Measurements from ENCODE around the gene GID4. TPM values are rescaled to one million over a fixed set of nuclear protein-coding genes. Genes with fewer than 3 reads are reported as not detected.

The GID4 gene
- total RNA-seq, 6 experiments from 2014 or later: 4.8 to 6.1 (median 5.3) TPM

DNA sequence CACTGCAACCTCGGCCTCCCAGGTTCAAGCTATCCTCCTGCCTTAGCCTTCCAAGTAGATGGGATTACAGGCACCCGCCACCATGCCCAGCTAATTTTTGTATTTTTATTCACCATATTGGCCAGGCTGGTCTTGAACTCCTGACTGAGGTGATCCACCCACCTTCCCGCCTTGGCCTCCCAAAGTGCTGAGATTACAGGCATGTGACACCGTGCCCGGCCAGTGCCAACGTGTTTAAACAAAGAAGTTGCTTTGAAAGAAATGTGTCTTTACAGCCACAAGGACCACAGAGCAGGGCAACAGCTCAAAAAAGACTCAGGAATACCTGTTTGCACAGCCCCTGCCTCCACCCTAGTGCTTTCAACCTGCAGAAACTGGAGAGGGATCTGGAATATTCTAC lies 25.2 kb upstream of the GID4 start:
- Histone ChIP-seq H3K9me3 (no peaks in the 10 kb centered on the region), H3K27me3 (no peaks in the 10 kb centered on the region), H3K4me3 (no peak overlapping the region), H3K27ac (no peak overlapping the region), H3K36me3 (peaks cover 0 to 8% (median 0%) of the 10 kb centered on the region in 4 donors), H3K4me1 (peaks cover 0 to 22% (median 7%) of the 10 kb centered on the region in 4 donors)
- intact Hi-C loops (cut with DNase I): no loop called here
- DNase-seq: no peak
- TF ChIP-seq POLR2A (IDR thresholded peaks at IDR 0.05): no peak
- TF ChIP-seq, protein P1, sequence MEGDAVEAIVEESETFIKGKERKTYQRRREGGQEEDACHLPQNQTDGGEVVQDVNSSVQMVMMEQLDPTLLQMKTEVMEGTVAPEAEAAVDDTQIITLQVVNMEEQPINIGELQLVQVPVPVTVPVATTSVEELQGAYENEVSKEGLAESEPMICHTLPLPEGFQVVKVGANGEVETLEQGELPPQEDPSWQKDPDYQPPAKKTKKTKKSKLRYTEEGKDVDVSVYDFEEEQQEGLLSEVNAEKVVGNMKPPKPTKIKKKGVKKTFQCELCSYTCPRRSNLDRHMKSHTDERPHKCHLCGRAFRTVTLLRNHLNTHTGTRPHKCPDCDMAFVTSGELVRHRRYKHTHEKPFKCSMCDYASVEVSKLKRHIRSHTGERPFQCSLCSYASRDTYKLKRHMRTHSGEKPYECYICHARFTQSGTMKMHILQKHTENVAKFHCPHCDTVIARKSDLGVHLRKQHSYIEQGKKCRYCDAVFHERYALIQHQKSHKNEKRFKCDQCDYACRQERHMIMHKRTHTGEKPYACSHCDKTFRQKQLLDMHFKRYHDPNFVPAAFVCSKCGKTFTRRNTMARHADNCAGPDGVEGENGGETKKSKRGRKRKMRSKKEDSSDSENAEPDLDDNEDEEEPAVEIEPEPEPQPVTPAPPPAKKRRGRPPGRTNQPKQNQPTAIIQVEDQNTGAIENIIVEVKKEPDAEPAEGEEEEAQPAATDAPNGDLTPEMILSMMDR (IDR thresholded peaks at IDR 0.05): no peak
- WGBS (ENCODE audit: insufficient coverage, low coverage, low lambda C conversion rate, missing lambda C conversion rate): 94% methylated on average over 6 of the region's 6 CpGs
- ATAC-seq: no peak

DNA sequence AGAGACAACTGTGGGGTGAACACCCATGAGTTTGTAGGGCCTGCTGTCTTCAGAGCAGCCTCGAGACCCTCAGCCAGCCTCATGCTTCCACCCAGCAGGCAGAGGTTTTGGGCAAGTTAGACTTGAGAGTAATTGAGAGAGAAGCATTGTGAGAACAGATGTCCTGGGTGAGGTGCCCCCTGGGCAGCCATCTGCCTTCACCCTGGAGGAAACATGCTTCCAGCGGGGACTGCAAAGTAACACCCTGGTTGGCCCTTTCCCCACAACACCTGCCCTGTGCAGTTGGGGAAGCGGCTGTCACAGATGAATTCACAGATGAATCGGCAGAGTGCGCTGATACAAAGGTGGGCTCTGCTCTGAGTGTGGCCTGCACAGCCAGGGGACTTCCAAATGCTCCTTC lies 23.6 kb upstream of the GID4 start:
- Histone ChIP-seq H3K4me3 (no peak overlapping the region), H3K9me3 (no peaks in the 10 kb centered on the region), H3K27ac (no peak overlapping the region), H3K27me3 (no peaks in the 10 kb centered on the region), H3K36me3 (peaks cover 0 to 8% (median 0%) of the 10 kb centered on the region in 4 donors), H3K4me1 (peaks cover 0 to 22% (median 7%) of the 10 kb centered on the region in 4 donors)
- intact Hi-C loops (cut with DNase I): no loop called here
- no CpG with 5 or more reads among the region's 5 CpGs for WGBS (ENCODE audit: insufficient coverage, low coverage, low lambda C conversion rate, missing lambda C conversion rate)
- ATAC-seq (no peak), DNase-seq (no peak)
- no peak for TF ChIP-seq POLR2A (IDR thresholded peaks at IDR 0.05)
- TF ChIP-seq, protein P1 (IDR thresholded peaks at IDR 0.05): no peak

DNA sequence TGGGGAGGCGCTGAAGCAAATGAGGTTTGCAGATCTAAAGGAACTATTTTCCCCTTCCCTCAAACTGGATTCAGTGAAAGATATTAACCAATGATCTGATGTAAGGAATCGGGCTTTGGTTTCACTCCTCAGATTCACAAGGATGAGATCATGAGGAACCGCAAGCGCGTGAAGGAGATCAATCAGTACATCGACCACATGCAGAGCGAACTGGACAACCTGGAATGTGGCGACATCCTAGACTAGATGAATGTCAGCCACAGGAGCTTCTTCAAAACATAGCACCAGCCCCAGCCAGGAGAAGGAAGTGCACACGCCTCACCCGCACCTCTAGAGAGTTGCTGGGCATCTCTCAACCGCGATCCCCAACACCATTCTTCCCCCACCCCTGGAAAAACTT lies 22.8 kb upstream of the GID4 start:
- no peak overlapping the region for H3K4me3 ChIP-seq
- TF ChIP-seq, protein P1 (IDR thresholded peaks at IDR 0.05): no peak
- TF ChIP-seq POLR2A (IDR thresholded peaks at IDR 0.05): no peak
- whole genome bisulfite sequencing (ENCODE audit: insufficient coverage, low coverage, low lambda C conversion rate, missing lambda C conversion rate): 86% methylated on average over 11 of the region's 12 CpGs
- intact Hi-C loops (cut with DNase I): no loop called here
- ATAC-seq (no peak), DNase-seq (no peak)
- peaks cover 0 to 8% (median 0%) of the 10 kb centered on the region in 4 donors for H3K36me3 ChIP-seq
- no peaks in the 10 kb centered on the region for H3K9me3 ChIP-seq
- no peaks in the 10 kb centered on the region for H3K27me3 ChIP-seq
- H3K4me1 ChIP-seq: peaks cover 0 to 22% (median 7%) of the 10 kb centered on the region in 4 donors
- no peak overlapping the region for H3K27ac ChIP-seq

DNA sequence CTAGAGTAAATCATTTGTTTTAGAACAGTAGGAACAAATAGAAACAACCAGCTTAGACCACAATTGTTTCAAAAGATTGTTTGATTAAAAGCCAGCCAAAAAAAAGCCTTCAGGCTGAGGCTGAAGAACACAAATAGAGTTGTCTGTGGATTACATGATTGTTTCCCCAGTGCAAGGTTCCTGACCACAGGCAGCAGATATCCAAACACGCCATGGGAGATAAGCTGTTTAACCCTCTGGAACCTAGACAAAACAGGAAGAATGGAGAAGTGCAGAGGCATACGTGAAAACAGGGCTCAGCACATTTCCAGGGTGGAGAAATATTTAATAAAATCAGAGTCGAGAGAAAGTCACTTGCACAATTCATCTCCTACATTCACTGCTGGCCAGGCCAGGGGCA lies 21.2 kb upstream of the GID4 start:
- ATAC-seq (peak; percentile 82 to 85 (median 84)), DNase-seq (no peak)
- H3K36me3 ChIP-seq: peaks cover 0 to 8% (median 0%) of the 10 kb centered on the region in 4 donors

More for the DNA sequence above, 21.2 kb upstream of the GID4 start:
- Histone ChIP-seq H3K27ac (peak overlapping the region in 2 of 3 donors; percentile 56 to 83), H3K27me3 (no peaks in the 10 kb centered on the region), H3K4me1 (peaks cover 0 to 22% (median 7%) of the 10 kb centered on the region in 4 donors), H3K9me3 (no peaks in the 10 kb centered on the region), H3K4me3 (no peak overlapping the region)
- 33% methylated on average over 3 of the region's 3 CpGs for WGBS (ENCODE audit: insufficient coverage, low coverage, low lambda C conversion rate, missing lambda C conversion rate)
- intact Hi-C loops (cut with DNase I): no loop called here
- TF ChIP-seq, protein P1 (IDR thresholded peaks at IDR 0.05): no peak
- no peak for TF ChIP-seq POLR2A (IDR thresholded peaks at IDR 0.05)

All from right lobe of liver (tissue), 6 donors.